GM18951 (cell line): ENCODE measurements around the gene NFATC1.

Source experiments
- POLR2A ChIP-seq: IDR thresholded peaks from 4 replicates; pipeline ENCODE4 v1.6.1; 2011; ENCODE audit warnings: mild to moderate bottlenecking; ENCODE audit not compliant: insufficient read length, insufficient read depth; ENCODE audit errors: extremely low read depth
- in situ Hi-C: fragments of 300-500 bp; cut with MboI; formaldehyde crosslinking; loops from one replicate; pipeline ENCODE4 v1.12.0; 2022; ENCODE audit warnings: low sequenced_read_pairs, mixed read lengths, inconsistent platforms; ENCODE audit not compliant: unreplicated experiment

The NFATC1 gene

DNA sequence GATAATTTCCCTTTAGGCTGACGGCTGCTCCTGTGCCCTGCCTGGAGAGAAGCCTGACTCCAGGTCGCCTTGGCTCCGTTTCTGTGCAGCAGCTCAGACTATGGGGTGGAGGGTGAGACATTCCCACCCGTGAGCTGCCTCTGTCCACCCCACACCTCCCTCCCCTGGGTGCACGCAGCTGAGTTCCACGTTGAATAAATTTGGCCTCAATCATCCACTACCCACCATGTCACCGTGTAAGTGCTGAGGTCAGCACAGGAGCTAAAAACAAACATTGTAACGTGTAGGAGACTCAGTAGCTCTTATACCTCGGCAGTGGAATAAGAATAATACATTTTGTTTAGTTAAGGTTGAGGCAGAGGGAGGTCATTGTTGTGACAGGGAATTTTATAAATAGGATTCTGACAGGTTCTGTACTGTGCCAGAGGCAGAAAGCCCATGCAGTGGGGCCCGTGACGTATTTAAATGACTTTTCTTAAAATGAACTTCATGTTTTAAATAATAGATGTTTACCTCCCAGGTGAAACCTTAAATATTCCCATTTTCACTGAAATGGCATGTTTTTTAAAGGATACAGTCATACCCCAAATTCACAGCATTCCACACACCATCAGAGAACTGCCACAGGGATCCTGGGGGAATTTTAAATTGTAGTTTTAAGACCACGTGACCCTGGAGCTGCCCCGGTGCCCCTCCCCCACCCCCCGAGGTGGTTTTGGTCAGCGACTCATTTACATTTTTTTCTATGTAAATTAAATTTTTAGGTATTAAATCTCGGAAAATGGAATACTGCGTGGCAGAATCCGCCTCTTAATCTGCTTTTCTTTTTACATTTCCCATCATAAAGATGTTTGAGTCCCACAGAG lies 50.2 kb downstream of the NFATC1 start:
- no peak for TF ChIP-seq POLR2A
- in situ Hi-C loops, result no loop called here

DNA sequence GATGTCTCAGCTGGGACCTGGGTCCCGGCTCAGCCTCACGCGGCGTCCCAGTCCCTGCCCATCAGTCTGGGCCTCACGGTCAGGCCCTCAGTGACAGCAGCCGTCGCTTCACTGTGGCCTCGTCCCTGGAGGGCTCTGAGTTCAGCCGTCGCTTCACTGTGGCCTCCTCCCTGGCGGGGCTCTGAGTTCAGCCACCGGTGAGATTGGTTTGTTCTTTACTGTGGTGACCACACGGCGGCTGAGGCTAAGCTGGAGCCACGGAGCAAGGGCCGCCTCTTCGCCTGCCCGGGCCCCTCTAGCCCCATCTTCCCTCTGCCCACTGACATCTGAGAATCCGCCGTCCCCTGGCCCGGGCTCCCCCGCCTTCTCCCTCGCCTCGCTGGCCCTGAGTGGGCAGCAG lies 51.2 kb downstream of the NFATC1 start:
- in situ Hi-C loops, result no loop called here

DNA sequence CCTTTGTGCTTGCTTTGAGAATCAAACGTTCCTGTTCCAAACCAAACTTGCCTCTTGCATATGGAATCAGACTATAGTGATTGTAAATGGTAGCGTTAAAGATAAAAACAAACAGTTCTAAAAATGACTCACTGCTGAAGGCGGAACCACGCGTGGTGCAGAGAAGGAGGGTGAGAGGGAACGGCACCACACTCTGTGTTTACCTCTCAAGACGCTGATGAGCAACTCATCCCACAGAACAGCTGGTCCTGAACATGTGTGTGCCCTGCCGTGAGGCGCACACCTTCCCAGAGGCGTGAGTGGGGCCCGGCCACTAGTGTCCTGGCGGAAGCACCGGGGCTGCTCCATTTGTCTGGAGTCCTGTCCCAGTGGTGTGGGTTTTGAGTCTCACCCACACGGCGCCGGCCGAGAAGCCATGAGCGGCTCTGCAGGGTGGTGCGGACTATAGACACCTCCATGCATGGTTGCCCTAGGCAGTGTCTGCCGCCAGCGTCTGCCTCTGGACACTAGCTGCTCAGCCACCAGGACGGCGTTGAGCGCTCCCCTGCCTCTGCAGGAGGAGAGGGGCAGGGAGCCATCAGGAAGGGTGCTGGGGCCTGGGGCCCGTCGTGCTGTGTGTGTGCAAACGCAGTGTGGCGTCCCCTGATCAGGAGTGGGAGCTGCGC lies 52.1 kb downstream of the NFATC1 start:
- in situ Hi-C loops, result no loop called here
- no peak for TF ChIP-seq POLR2A

More for the DNA sequence above, 51.2 kb downstream of the NFATC1 start:
- TF ChIP-seq POLR2A, result no peak

DNA sequence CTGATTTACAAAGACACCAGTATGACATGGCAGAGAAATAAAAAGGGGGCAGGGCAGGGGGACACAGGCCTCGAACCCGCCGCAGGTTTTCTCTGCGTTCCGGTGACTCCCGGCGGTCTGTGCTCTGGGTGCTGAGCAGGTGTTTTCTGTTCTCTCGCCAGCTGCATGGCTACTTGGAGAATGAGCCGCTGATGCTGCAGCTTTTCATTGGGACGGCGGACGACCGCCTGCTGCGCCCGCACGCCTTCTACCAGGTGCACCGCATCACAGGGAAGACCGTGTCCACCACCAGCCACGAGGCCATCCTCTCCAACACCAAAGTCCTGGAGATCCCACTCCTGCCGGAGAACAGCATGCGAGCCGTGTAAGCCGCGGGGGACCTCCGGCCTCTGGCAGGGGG lies 52.9 kb downstream of the NFATC1 start:
- in situ Hi-C loops, result no loop called here
- TF ChIP-seq POLR2A, result no peak

DNA sequence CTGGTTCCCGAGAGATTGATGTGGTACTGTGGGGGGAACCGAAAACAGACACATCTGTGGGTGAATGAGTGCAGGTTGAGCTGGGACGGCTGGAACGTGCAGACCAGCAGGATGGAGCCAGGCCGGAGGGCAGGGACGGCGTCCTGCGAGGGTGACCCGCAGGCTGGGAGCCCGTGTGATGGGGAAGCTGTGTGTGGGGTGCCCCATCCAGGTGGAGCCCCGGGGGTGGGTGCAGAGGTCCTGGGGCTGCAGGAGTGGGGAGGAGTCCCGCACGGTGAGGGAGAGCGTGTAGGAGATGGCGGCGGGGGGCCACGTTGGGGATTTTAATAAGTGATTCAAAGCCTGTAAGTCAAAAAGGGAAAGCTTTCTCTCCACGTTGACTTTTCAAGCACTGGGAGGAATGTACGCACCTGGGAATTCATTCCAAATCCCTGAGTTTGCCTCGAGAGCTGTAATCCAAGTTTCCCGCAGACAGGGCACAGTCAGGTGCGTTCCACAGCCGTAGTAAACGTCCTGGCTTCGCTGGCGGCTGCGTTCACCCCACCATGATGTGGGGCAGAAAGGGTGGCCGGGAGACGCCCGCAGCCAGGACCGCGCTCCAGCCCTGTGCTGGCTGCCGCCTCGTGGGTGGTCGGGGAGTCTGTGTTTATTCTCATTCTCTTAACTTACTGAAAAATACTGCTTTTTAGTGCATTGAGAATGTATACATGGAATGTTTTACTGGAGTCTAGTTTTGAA lies 54.0 kb downstream of the NFATC1 start:
- in situ Hi-C loops, result no loop called here
- no peak for TF ChIP-seq POLR2A

DNA sequence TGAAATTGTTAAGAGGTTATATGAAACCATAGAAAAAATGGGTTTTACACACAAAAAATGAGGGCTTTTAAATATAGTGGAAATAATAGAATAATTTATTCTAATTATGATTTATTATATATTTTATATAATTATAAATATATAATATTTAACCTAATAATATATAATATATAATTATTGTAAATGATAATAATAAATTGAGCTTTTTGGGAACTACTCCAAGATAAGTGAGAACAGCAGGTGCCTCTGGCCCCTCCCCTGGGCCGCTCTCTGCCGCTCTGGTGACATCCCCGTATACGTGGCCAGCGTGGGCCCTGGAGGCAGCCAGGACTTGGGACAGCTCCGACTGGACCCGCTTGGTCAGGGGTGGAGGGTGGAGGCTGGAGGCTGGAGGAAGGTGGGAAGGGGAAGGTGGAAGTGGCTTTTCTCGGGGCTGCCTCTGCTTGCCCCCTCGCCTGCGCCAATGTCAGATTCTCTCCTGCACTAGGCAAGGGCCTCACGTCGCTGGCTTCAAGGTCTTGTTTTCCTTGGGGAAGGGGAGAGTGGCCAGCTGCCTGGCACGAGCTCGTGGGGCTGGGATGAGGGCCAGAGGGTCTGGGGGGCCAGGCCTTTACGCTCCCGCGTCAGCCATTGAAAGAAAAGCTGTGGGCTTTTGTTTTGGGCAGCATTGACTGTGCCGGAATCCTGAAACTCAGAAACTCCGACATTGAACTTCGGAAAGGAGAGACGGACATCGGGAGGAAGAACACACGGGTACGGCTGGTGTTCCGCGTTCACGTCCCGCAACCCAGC lies 54.8 kb downstream of the NFATC1 start:
- TF ChIP-seq POLR2A, result no peak
- in situ Hi-C loops, result no loop called here

DNA sequence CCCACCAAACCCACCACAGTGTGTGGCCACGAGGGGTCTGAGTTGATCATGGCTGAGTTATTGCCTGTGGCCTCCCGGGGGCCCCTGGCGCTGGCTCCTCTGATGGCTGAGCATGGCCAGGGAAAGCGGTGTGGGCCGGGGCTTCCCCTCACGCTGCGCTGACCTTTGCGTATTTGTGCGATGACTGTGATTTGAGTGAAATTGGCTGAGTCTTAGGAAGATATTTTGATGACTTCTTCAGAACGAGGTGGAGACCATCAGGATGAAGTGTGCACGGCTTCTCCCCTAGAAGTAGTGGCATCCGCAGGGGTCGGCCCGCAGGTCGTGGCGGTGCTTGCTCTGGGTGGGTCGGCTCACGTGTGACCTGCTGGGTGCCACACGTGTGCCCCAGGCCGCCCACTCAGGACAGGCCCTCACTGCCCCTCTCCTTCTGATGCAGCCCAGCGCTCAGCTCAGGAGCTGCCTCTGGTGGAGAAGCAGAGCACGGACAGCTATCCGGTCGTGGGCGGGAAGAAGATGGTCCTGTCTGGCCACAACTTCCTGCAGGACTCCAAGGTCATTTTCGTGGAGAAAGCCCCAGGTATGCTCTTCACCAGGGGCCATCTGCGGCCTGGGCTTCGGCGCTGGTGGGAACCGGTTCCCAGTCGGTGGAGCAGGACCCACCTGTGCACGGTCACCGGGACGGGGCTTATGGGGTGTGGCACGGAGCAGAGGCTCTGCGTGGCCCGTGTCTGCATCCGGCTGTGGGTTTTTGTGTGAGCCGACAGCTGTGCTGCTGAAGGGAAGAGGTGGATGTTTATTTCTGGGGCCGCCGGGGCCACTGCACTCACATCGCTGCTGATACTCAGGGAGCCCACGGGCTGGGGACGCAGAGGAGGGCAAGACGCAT lies 55.8 kb downstream of the NFATC1 start:
- in situ Hi-C loops, result no loop called here
- no peak for TF ChIP-seq POLR2A

DNA sequence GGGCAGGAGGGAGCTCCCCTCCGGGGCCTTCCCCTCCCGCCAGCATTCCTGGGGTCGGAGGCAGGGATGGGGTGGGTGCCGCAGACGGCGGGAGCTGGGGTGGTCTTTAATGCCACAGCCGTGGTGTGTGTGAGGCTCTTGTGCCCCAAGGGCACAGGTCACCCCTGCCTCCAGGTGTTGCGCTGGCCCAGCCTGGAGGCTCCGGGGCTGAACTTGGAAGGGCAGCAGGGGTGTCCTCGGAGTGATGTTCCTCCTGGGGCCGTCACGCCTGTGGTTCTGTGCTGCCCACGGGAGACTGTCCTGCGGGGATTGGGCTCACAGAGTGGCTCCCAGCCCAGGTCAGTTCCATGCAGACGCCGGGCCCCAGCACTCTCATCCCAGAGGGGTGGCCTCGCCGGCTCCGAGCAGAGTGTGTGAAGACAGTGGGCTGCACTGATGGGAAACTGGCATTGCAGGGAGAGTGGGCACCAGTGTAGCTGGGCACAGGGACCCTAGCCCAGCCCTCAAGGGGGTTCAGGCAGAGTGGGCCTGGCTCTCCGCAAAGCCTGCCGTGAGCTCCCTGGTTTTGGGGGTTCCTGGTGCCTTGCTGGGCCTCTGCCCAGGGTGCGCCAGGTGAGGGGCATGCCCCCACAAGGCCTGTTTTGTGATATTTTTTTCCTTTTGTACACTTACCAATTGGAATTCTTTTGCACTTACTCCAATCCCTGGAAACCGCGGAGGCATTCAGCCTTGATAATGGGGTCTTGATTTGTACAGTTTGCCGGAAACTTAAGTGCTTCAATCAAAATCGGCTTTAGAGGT lies 56.7 kb downstream of the NFATC1 start:
- TF ChIP-seq POLR2A, result no peak
- in situ Hi-C loops, result no loop called here

DNA sequence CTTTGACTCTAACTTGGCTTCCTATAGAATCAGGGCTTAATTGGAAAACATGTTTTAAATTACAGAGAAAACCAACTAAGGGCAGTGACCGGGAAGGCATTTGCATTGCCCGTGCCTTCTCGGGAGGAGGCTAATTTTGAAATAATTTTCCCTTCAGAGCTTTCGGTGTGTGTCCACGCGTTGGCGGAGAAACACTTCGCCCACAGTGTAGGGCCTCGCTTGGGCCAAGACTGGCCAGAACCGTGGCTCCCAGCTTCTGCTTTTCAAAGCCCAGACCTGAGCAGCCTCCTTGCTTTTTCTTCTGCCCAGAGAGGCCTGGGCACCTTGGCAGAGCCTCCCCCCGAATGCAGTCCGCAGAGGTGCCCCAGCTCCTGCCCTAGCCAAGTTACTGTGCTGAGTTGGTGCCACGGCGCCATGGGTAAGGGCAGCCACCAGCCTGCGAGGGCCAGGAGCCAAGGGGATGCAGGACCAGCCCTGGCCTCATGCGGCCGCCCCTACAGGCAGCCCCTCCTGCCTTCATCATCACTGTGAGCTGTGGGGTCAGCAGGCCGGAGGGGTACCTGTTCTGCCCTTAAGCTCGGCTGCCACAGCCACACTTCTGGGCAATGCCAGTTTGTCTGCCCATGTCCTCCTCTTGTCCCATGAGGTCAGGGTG lies 57.4 kb downstream of the NFATC1 start:
- no peak for TF ChIP-seq POLR2A
- in situ Hi-C loops, result no loop called here

DNA sequence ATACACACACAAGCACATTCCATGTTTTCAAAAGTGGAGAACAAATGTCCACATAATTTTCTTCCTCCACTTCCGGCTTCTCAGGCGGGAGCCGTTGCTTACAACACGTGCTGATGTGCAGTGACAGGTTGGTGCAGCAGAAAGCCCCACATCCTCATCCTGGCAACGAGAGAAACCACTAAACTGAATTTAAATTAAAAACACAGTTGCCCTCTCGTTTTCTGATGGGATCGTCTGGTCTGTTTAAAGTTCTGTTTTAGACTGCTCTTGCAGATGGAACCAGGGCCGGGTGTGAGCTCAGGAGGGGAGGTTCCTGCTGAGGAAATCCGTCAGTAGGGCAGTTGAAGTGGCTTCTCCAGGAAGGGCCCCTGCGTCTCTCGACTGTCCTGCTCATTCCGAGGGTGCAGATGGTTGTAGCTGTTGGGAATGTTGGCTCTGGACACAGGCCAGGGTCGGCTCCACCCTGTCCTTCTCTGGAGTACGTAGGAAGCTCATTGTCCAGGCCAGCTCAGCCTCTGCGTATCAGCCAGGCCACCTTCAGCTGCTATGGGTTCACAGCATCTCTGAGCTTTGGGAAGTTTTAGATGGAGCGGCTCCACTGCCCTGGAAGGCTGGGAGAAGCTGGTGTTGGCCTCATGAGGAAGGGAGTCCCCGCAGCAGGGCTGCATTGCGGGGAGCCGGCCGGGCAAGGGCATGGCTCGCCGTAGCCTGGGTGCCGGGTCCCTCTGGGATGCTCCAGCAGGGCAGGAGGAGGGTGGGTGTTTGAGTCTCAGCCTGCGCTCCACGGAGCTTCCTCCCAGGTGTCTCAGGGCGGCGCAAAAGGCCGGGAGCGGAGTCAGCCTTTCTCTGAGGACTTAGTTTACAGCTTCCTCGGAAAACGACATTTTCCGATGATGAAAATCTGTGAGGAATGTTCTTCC lies 58.3 kb downstream of the NFATC1 start:
- in situ Hi-C loops, result no loop called here
- TF ChIP-seq POLR2A, result no peak

DNA sequence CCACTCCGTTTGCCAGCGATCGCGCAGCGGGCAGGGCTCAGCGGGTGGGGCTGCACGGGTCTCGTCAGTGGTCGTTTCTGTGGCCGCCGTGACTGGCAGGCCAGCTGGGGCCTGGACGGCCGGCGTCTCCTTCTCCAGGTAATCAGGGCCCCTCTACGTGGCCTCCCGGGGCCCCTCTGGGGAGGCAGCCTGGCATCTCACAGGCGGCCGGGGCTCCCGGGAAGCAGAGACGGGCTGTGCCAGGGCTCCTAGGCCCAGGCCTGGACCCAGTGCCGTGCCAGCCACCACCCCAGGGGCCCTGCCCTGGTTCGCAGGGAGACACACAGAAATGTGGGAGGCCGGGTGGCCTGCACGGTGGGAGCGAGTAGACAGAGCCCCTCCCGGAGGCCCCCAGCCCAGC lies 59.5 kb downstream of the NFATC1 start:
- TF ChIP-seq POLR2A, result no peak
- in situ Hi-C loops, result no loop called here
